ENCODE data around the gene KCNH6.

GRCh38 chr17:63578769-63579111, 55.6 kb downstream of the KCNH6 start:
- TF ChIP-seq YY1 (IDR thresholded peaks at IDR 0.05; ENCODE audit: low read depth) (no peak), TCF12 (IDR thresholded peaks at IDR 0.05; ENCODE audit: low read depth) (no peak), CREB1 (IDR thresholded peaks at IDR 0.05; ENCODE audit: low read depth) (no peak), USF1 (IDR thresholded peaks at IDR 0.05) (no peak), NFIC (IDR thresholded peaks at IDR 0.05) (no peak), FOXM1 (IDR thresholded peaks at IDR 0.05; ENCODE audit: borderline replicate concordance, low read depth) (no peak), TAF1 (IDR thresholded peaks at IDR 0.05; ENCODE audit: low read depth) (no peak), ZBTB7A (IDR thresholded peaks at IDR 0.05; ENCODE audit: low read depth) (no peak), EGR1 (IDR thresholded peaks at IDR 0.05) (no peak), RAD21 (IDR thresholded peaks at IDR 0.05; ENCODE audit: low read depth) (no peak), EP300 (IDR thresholded peaks at IDR 0.05; ENCODE audit: borderline replicate concordance) (no peak)
- TF ChIP-seq, protein P1, sequence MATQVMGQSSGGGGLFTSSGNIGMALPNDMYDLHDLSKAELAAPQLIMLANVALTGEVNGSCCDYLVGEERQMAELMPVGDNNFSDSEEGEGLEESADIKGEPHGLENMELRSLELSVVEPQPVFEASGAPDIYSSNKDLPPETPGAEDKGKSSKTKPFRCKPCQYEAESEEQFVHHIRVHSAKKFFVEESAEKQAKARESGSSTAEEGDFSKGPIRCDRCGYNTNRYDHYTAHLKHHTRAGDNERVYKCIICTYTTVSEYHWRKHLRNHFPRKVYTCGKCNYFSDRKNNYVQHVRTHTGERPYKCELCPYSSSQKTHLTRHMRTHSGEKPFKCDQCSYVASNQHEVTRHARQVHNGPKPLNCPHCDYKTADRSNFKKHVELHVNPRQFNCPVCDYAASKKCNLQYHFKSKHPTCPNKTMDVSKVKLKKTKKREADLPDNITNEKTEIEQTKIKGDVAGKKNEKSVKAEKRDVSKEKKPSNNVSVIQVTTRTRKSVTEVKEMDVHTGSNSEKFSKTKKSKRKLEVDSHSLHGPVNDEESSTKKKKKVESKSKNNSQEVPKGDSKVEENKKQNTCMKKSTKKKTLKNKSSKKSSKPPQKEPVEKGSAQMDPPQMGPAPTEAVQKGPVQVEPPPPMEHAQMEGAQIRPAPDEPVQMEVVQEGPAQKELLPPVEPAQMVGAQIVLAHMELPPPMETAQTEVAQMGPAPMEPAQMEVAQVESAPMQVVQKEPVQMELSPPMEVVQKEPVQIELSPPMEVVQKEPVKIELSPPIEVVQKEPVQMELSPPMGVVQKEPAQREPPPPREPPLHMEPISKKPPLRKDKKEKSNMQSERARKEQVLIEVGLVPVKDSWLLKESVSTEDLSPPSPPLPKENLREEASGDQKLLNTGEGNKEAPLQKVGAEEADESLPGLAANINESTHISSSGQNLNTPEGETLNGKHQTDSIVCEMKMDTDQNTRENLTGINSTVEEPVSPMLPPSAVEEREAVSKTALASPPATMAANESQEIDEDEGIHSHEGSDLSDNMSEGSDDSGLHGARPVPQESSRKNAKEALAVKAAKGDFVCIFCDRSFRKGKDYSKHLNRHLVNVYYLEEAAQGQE (IDR thresholded peaks at IDR 0.05; ENCODE audit: low read depth): no peak
- TF ChIP-seq, protein P2, sequence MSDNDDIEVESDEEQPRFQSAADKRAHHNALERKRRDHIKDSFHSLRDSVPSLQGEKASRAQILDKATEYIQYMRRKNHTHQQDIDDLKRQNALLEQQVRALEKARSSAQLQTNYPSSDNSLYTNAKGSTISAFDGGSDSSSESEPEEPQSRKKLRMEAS (IDR thresholded peaks at IDR 0.05): no peak
